ENCODE data around the gene KRCC1.

GRCh38 chr2:88085099-88085498, 29.5 kb upstream of the KRCC1 start:
- no peak for TF ChIP-seq CTCF (IDR thresholded peaks at IDR 0.05; ENCODE audit: poor library complexity, severe bottlenecking)
- TF ChIP-seq POLR2AphosphoS5 (IDR thresholded peaks at IDR 0.05): no peak
- no peak for TF ChIP-seq RAD21 (conservative IDR thresholded peaks at IDR 0.05)
- TF ChIP-seq EP300 (conservative IDR thresholded peaks at IDR 0.05; ENCODE audit: poor library complexity, severe bottlenecking): no peak
- no peak for TF ChIP-seq EZH2 (IDR thresholded peaks at IDR 0.05; ENCODE audit: borderline replicate concordance, insufficient read depth, low read length, poor library complexity, severe bottlenecking)
- no peak for TF ChIP-seq REST (IDR thresholded peaks at IDR 0.05; ENCODE audit: borderline replicate concordance)
